Lower leg skin (tissue), 4 donors: ENCODE results near the gene MTFMT. TPM values are rescaled to one million over a fixed set of nuclear protein-coding genes. Genes with fewer than 3 reads are reported as not detected.

Source experiments
- DNase-seq, 2 donors: peaks; one replicate each; pipeline ENCODE4 v3.0.0-alpha.2; 2019; ENCODE audit warnings: low spot score in 2 of 2
- H3K4me3 ChIP-seq: fragments of 200-600 bp; sonication (generic); 2 replicates; pipeline ENCODE4 v1.5.1; 2017; ENCODE audit warnings: mild to moderate bottlenecking, low read depth; ENCODE audit not compliant: poor library complexity, severe bottlenecking
- CTCF ChIP-seq, 3 donors: fragments of 450-650 bp; IDR thresholded peaks; one replicate each; pipeline ENCODE4 v1.5.1; 2016; ENCODE audit warnings: antibody characterized with exemption in 3 of 3, mild to moderate bottlenecking in 3 of 3, moderate library complexity in 2 of 3
- POLR2A ChIP-seq, 2 donors: fragments of 450-650 bp; IDR thresholded peaks; one replicate each; pipeline ENCODE4 v1.6.1; 2016 to 2017; ENCODE audit warnings: antibody characterized with exemption in 2 of 2, mild to moderate bottlenecking in 1 of 2, moderate library complexity in 1 of 2
- WGBS, 2 donors: methylation state at CpG; one replicate each; pipeline ENCODE4 v1.1.5; 2018; 5-methylcytosine and 5-hydroxymethylcytosine counted together
- intact Hi-C: fragments of 100-400 bp; cut with DNase I; formaldehyde crosslinking; loops from one replicate; pipeline ENCODE4 v1.15.0; 2023; ENCODE audit warnings: low total_unique reads
- total RNA-seq, 4 donors: library from RNA; depleted of rRNA; stranded (reverse); fragments of >200 nt; gene quantifications; one replicate each; pipeline ENCODE4 v1.1.0, GENCODE V29; 2016

MTFMT gene
- total RNA-seq, 4 donors from 2014 or later: 12.3 to 21.9 (median 15.0) TPM

DNA sequence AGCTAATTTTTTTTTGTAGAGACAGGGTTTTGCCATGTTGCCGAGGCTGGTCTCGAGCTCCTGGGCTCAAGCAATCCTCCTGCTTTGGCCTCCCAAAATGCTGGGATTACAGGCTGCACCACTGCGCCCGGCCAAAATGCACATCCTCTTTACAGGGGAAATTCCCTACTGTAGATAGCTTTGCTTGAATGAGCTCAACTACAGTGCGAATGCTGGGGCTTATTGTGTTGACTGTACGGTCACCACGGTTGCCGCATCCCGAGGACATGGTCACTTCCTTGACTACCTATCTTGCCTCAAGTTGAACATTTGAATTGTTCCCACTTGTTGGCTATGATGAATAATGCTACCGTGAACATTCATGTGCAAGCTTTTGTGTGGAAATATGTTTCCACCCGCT, 5.3 kb upstream of the MTFMT start:
- no peak overlapping the region for H3K4me3 ChIP-seq
- DNase-seq: peak in 1 of 2 donors; percentile 71
- TF ChIP-seq CTCF (IDR thresholded peaks at IDR 0.05) (no peak), POLR2A (IDR thresholded peaks at IDR 0.05) (no peak)
- 91 to 92% methylated on average over 11 of the region's 11 CpGs for WGBS, 2 donors
- intact Hi-C loops: no loop called here

DNA sequence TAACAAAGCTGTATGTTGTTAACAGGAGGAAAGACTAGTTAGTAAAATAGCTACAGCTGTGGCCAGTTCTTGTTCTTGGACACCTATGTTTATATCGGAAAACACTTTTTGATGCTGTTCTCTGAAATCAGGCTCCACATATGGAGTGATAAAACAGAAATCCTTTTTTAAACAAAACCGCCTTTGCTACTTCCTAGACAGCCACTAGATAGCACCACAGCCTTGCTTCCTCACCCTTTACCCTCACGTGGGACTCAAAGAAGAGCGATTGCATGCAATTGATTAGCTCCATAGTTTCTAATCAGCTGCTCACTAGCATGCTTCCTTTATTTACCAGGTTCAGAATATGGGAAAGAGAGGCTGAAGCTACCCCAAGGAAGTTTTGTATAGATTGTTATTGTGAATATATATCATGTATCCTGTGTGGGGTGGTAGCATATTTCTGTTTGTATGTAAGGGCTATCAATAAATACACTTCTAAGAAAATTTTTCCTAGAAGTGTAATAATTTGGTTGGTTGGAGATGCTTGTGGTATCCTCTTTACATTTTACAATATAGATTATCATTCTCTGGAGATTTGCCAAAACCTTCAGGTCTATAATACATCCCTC, 4.3 kb upstream of the MTFMT start:
- no peak for TF ChIP-seq POLR2A (IDR thresholded peaks at IDR 0.05)
- no peak for TF ChIP-seq CTCF (IDR thresholded peaks at IDR 0.05)
- intact Hi-C loops: no loop called here
- 7 to 9% methylated on average over 4 of the region's 4 CpGs for WGBS, 2 donors
- H3K4me3 ChIP-seq: no peak overlapping the region
- peak in 1 of 2 donors; percentile 18 for DNase-seq

DNA sequence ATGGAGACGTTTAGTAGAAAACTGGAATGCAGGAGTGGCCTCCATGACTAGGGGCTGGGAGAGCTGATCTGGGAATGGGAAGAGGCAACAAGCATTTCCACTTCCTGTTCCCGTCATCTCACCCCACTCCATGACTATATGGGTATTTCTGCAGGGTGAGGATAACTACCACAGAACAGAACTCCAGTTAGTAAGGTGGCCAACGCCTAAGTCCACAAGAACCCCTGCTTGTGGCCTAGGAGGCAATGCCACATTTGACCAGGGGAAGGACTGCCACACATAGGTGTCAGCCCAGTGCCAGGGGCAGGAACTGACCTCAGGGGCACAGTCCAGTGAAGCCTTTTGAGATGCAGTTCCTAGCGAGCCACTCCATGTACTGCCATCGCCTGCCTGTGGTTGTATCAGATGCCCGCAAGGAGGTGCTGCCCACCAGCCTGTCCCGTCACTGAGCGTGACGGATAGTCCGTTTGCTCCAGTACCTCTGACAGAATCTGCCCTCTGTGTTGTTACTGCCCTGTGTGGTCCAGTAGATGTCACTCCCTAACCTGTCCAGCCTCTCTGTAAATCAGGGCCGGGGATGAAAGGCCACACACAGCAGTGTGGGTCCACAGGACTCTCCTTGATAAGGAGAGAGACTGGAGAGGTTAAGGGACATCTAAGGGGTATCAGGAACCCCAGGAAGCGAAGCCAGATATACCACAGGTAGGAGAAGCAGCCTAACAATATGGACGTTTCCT, 3.5 kb upstream of the MTFMT start:
- intact Hi-C loops: no loop called here
- WGBS, 2 donors: 27 to 43% methylated on average over 12 to 13 of the region's 13 CpGs
- no peak overlapping the region for H3K4me3 ChIP-seq
- peak in 1 of 2 donors; percentile 92 for DNase-seq
- TF ChIP-seq CTCF (IDR thresholded peaks at IDR 0.05) (peak in 1 of 3 donors; percentile 47), POLR2A (IDR thresholded peaks at IDR 0.05) (no peak)

DNA sequence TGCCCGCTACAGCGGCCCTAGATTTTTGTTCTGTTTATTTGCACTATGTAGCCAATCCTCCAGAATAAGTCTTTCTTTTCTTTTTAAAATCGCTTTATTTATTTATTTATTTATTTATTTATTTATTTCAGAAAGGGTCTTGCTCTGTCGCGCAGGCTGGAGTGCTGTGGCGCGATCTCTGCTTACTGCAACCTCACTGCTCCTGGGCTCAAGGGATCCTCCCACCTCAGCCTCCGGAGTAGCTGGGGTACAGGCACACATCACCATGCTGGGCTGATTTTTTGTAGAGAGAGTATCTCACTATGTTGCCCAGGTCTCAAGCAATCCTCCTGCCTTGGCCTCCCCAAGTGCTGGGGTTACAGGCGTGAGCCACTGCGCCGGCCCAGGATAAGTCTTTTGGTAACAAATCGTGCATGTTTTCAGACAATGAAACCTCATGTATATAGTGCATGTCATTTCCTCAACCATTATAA, 333 bp upstream of the MTFMT start:
- DNase-seq: no peak
- intact Hi-C loops: no loop called here
- WGBS, 2 donors: 60 to 61% methylated on average over 12 of the region's 12 CpGs
- TF ChIP-seq POLR2A (IDR thresholded peaks at IDR 0.05) (no peak), CTCF (IDR thresholded peaks at IDR 0.05) (no peak)
- no peak overlapping the region for H3K4me3 ChIP-seq

- WGBS, 2 donors: 59 to 62% methylated on average over 10 of the region's 10 CpGs
- intact Hi-C loops: no loop called here
- no peak for DNase-seq
- TF ChIP-seq CTCF (IDR thresholded peaks at IDR 0.05): no peak
- no peak for TF ChIP-seq POLR2A (IDR thresholded peaks at IDR 0.05)
- H3K4me3 ChIP-seq: no peak overlapping the region
Measured at GRCh38 chr15:65028338-65028737, 1.1 kb downstream of the MTFMT start.
